ENCODE data around the gene THAP12.
A peak's percentile ranks its signal among the peaks of the same experiment; 100 is the strongest.
"Not testable (repeated sequence)": the region's sequence is repeated elsewhere in the genome, so short reads cannot be mapped to it uniquely, and the experiment has no call there.

The THAP12 gene

GRCh38 chr11:76323804-76324203, 57.1 kb downstream of the THAP12 start:
- no peak for DNase-seq

DNA sequence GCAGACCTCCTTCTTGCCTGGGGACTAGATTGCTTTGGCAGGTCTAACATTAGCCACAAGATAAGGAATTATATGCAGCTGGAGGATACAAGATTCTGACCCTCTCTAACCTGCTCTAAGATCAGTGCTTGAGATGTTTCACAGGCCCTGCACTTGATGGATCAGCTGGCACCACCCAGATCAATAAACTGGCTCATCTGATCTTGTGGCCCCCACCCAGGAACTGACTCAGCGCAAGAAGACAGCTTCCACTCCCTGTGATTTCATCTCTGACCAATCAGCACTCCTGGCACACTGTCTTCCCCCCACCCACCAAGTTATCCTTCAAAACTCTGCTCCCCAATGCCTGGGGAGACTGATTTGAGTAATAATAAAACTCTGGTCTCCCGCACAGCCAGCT, 57.6 kb downstream of the THAP12 start:
- DNase-seq = not testable (repeated sequence)

DNA sequence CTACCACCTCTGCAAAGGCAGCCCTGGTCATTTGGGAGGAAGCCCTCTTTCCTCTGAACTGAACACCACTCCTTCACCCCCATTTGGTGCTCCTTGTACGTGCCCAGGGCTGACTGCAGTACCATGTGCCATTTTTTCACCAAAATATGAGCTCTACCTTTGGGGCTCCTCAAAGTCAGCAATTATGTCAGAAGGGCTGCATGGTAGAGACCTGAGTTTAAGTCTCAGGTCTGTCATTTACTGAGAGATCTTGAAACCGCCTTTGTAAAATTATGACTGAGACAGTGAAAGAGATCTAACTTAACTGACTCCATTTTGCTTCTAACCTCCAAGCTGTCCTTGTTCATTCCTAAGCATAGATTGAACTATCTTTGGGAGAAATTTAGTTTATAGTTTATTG, 58.0 kb downstream of the THAP12 start:
- DNase-seq = no peak

GRCh38 chr11:76322540-76322939, 58.4 kb downstream of the THAP12 start:
- DNase-seq = no peak

DNA sequence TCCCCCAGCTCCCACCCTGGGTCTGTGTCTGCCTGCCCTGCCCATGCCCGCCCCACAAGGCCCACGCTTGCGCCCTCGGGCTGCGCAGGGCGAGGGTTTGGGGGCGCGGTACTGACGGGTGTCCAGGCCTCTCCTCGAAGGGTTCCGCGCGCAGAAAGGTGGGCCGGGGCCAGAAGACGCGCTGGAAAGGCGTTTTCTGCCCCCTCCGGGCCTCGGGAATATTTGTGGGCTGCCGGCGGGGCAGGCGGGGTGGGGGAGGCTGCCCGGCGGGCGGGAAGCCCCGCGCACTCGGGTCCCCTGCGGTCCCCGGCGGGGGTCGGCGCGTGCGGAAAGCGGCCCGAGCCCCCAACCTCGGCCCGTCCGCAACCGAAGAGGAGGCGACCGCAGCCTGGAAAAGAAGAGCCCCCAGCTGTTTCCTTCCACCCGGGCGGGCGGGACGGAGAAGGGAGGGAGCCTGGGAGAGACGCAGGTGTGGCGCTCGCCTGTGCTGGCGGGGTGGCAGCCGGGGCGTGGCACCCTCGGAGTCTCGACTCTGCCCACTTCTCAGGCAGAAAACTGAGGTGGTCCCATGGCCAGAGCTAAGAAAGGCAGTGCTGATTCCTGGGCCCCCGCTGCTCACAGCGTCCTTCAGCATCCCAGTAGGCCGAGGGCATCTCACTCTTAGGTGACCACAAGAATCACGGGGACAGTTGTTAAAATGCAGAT, 59.0 kb downstream of the THAP12 start:
- no peak for DNase-seq

DNA sequence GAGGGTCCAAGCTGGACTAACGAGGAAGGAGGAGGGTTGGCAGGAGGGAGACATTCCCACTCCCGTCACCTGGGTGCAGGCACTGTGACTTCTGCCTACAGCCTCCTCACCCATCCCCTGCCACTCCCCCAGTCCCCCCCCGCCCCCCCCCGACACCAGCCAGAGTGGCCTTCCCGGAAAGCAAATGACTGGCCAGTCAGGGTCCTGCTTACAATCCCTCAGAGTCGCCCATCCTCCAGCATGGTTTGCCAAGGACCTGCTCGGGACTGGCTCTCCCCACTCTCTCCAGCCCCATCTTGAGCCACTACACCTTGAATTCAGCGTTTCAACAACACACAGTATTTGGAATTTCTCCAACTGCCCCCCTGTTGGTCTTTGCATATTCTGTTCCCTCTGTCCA, 59.6 kb downstream of the THAP12 start:
- no peak for DNase-seq

DNA sequence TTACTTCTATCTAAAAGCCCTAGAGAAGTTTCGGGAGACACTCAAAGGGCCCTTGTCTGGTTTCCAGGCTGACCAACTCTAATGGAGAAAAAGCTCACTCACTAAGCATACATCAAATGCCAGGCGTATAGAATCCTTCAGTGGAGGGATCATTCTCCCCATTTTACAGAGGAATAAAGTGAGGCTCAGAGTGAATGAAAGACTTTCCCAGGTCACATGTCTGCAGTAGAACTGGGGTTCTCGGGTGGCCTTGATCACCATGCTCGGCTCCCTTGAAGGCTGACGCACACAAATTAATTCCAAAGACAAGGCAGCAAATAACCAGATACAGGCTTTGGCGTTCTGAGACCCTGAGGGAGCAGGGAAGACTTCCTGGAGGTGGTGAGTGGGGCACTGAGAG, 60.0 kb downstream of the THAP12 start:
- no peak for DNase-seq

GRCh38 chr11:76319798-76320197, 61.1 kb downstream of the THAP12 start:
- not testable (repeated sequence) for DNase-seq

DNA sequence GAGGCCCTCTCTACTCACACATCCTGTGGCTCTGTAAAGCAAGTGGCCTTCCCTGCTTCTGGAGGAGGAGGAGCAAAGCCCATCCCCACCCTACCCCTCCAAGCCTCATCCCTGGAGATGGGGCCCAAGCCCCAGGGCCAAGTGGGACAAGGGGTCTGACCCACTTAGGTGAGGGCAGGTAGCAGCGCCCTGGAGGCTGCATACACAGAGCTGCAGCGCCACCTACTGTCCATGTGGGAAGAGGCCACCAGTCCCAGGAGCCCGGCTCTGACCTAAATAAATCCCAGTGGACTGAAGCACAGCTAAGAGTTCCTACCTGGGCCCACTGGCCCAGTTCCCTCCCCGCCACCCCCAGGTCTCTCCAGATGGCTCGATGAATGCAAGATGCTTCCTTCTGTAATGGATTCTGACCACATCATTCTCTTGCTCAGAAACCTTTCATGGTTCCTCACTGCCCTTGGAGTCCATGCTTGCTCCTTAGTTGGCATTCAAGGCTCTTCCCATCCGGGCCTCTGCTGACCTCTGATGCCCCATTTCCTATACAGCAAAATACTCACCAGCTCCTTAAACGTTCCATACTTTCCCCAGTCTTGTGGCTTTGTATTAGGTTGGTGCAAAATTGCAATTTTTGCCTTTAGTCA, 62.1 kb downstream of the THAP12 start:
- peak; percentile 83 for DNase-seq

DNA sequence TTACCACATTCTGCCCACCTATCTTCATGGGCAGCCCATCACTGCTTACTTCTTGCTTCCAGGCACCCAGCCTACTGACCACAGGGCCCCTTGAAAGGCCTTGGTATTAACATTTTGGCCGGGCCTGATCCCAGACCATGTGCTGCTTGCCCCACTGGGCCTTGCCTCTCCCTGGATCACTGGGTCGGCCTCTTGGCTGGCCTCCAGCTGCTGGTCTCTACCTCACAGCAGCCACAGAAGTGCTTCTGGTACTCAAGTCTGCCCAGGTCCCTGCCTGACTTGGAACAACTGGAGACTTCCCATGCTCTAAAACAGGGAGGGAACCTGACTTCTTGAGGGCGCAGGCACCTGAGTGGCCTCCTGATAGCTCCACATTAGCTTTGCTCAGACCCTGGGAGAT, 63.6 kb downstream of the THAP12 start:
- peak; percentile 31 for DNase-seq

- no peak for DNase-seq
Measured at GRCh38 chr11:76316726-76317125, 64.2 kb downstream of the THAP12 start.

DNA sequence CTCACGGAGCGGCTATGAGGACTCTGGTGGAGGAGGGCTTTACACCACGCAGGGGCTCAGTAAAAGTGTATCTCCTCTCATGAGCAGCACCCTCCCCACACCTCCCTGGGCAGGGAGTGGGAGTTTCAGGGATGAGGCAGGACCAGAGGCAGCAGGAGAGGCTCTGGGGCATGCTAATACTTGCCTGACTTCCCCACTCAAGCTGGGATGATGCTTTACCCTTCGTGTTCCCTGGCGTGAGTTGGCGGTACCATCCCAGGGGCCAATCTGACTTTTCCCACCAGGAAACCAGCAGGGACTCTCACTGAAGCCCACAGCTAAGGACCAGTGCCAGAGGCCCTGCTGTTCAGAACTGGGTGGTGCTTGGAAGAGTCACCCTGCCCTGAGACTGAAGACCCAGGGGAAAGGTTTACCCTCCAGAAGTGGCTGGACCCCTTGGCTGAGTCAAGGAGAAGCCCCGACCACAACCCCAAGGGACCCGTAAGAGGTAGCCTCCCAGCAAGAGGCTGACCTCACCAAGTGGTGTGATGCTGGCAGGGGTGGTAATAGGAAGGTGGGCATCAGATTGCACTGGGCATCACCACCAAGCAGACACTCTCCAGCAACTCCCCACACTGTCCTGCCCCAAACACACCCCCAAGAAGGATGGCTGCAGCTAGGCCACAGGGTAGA, 65.6 kb downstream of the THAP12 start:
- no peak for DNase-seq

GRCh38 chr11:76314741-76315090, 66.2 kb downstream of the THAP12 start:
- DNase-seq = peak; percentile 47

GRCh38 chr11:76313913-76314740, 66.8 kb downstream of the THAP12 start:
- no peak for DNase-seq

GRCh38 chr11:76313271-76313670, 67.7 kb downstream of the THAP12 start:
- DNase-seq = no peak

- peak; percentile 93 for DNase-seq
Measured at GRCh38 chr11:76310832-76311595, 69.9 kb downstream of the THAP12 start.

GRCh38 chr11:76307978-76308747, 72.8 kb downstream of the THAP12 start:
- no peak for DNase-seq

GRCh38 chr11:76307396-76307795, 73.5 kb downstream of the THAP12 start:
- DNase-seq = no peak

- DNase-seq = no peak
Measured at GRCh38 chr11:76303399-76303798, 77.5 kb downstream of the THAP12 start.

GRCh38 chr11:76302996-76303395, 77.9 kb downstream of the THAP12 start:
- DNase-seq = no peak

Measured in DMS79 treated with DMSO at 0.1 percent for 48 hours (cell line).